ENCODE results near the gene CFAP97. TPM values are rescaled to one million over a fixed set of nuclear protein-coding genes. Genes with fewer than 3 reads are reported as not detected.

The CFAP97 gene
- polyA plus RNA-seq (26.1 and 29.8 TPM in 2 replicates), polyA minus RNA-seq (50.9 and 60.9 TPM in 2 replicates)

GRCh38 chr4:185203486-185204237 lies at the start of gene CFAP97:
CFAP97 (minus strand) TSS chr4:185204000; CDS start chr4:185191196, 12,804 bp downstream.
- no peaks in the 10 kb centered on the region for H3K36me3 ChIP-seq (ENCODE audit: insufficient read depth, low read length)
- no peaks in the 10 kb centered on the region for H3K27me3 ChIP-seq (ENCODE audit: insufficient read depth, low read depth, low read length)
- no peaks in the 10 kb centered on the region for H3K79me2 ChIP-seq (replicated peaks; ENCODE audit: insufficient read depth, low read length)
- peak within 1 kb of the TSS; percentile 79 for H3K27ac ChIP-seq (ENCODE audit: low read length)
- TF ChIP-seq REST (IDR thresholded peaks at IDR 0.05; ENCODE audit: borderline replicate concordance), result no peak
- TF ChIP-seq MXI1 (conservative IDR thresholded peaks at IDR 0.05; ENCODE audit: poor library complexity, severe bottlenecking), result peak; percentile 87
- TF ChIP-seq TAF1 (IDR thresholded peaks at IDR 0.05; ENCODE audit: low read depth), result no peak
- TF ChIP-seq SMC3 (conservative IDR thresholded peaks at IDR 0.05; ENCODE audit: poor library complexity), result peak; percentile 31
- TF ChIP-seq RAD21 (conservative IDR thresholded peaks at IDR 0.05), result peak; percentile 42
- no peak for TF ChIP-seq EZH2 (IDR thresholded peaks at IDR 0.05; ENCODE audit: borderline replicate concordance, insufficient read depth, low read length, poor library complexity, severe bottlenecking)
- peak; percentile 58 for TF ChIP-seq EP300 (conservative IDR thresholded peaks at IDR 0.05; ENCODE audit: poor library complexity, severe bottlenecking)
- TF ChIP-seq POLR2AphosphoS5 (IDR thresholded peaks at IDR 0.05), result peak; percentile 54
- TF ChIP-seq CTCF (IDR thresholded peaks at IDR 0.05; ENCODE audit: poor library complexity, severe bottlenecking), result peak; percentile 31
- H3K9me3 ChIP-seq (ENCODE audit: low read length), result no peaks in the 10 kb centered on the region
- peak within 1 kb of the TSS; percentile 97 for H3K4me2 ChIP-seq (ENCODE audit: low read length)
- peak within 1 kb of the TSS; percentile 80 for H3K4me3 ChIP-seq (ENCODE audit: low read length)
- no peaks in the 10 kb centered on the region for H3K9me2 ChIP-seq (ENCODE audit: insufficient read depth, low read length)
- peaks cover 6% of the 10 kb centered on the region for H3F3A ChIP-seq (ENCODE audit: insufficient read depth, low read length, poor library complexity, severe bottlenecking)
- peak within 1 kb of the TSS; percentile 74 for H3K9ac ChIP-seq (ENCODE audit: low read length)
- no peaks in the 10 kb centered on the region for H4K20me1 ChIP-seq (ENCODE audit: insufficient read depth)
- peak within 1 kb of the TSS; percentile 68 for H2AFZ ChIP-seq (ENCODE audit: low read depth, low read length)

GRCh38 chr4:185249105-185249504 lies 45.3 kb upstream of the CFAP97 start:
- Histone ChIP-seq H3K9ac (ENCODE audit: low read length) (no peak overlapping the region), H3F3A (ENCODE audit: insufficient read depth, low read length, poor library complexity, severe bottlenecking) (no peaks in the 10 kb centered on the region), H2AFZ (ENCODE audit: low read depth, low read length) (no peak overlapping the region), H3K4me3 (ENCODE audit: low read length) (no peak overlapping the region), H3K4me2 (ENCODE audit: low read length) (no peak overlapping the region), H4K20me1 (ENCODE audit: insufficient read depth) (no peaks in the 10 kb centered on the region), H3K27ac (ENCODE audit: low read length) (no peak overlapping the region), H3K36me3 (ENCODE audit: insufficient read depth, low read length) (no peaks in the 10 kb centered on the region), H3K27me3 (ENCODE audit: insufficient read depth, low read depth, low read length) (no peaks in the 10 kb centered on the region), H3K9me2 (ENCODE audit: insufficient read depth, low read length) (no peaks in the 10 kb centered on the region), H3K9me3 (ENCODE audit: low read length) (no peaks in the 10 kb centered on the region), H3K79me2 (replicated peaks; ENCODE audit: insufficient read depth, low read length) (no peaks in the 10 kb centered on the region)
- no peak for TF ChIP-seq MXI1 (conservative IDR thresholded peaks at IDR 0.05; ENCODE audit: poor library complexity, severe bottlenecking)
- TF ChIP-seq REST (IDR thresholded peaks at IDR 0.05; ENCODE audit: borderline replicate concordance), result no peak
- no peak for TF ChIP-seq EP300 (conservative IDR thresholded peaks at IDR 0.05; ENCODE audit: poor library complexity, severe bottlenecking)
- no peak for TF ChIP-seq SMC3 (conservative IDR thresholded peaks at IDR 0.05; ENCODE audit: poor library complexity)
- TF ChIP-seq TAF1 (IDR thresholded peaks at IDR 0.05; ENCODE audit: low read depth), result no peak
- TF ChIP-seq POLR2AphosphoS5 (IDR thresholded peaks at IDR 0.05), result no peak
- TF ChIP-seq EZH2 (IDR thresholded peaks at IDR 0.05; ENCODE audit: borderline replicate concordance, insufficient read depth, low read length, poor library complexity, severe bottlenecking), result no peak
- TF ChIP-seq RAD21 (conservative IDR thresholded peaks at IDR 0.05), result no peak
- no peak for TF ChIP-seq CTCF (IDR thresholded peaks at IDR 0.05; ENCODE audit: poor library complexity, severe bottlenecking)
